GM18517 (cell line): ENCODE measurements around the gene ACOT4.
A peak's percentile ranks its signal among the peaks of the same experiment; 100 is the strongest.
"Not testable (repeated sequence)": the region's sequence is repeated elsewhere in the genome, so short reads cannot be mapped to it uniquely, and the experiment has no call there.

Experiments used
- ATAC-seq: cut with Tn5 transposase; IDR thresholded peaks from one replicate; pipeline ENCODE4 v1.9.1; 2021; ENCODE audit warnings: mild to moderate bottlenecking, moderate library complexity; ENCODE audit not compliant: unreplicated experiment

The ACOT4 gene

GRCh38 chr14:73576391-73576790 is 15.3 kb upstream of the ACOT4 start:
- ATAC-seq = no peak

- ATAC-seq = not testable (repeated sequence)
Observed at GRCh38 chr14:73577214-73577613, 14.5 kb upstream of the ACOT4 start.

GRCh38 chr14:73582102-73582979 is 9.3 kb upstream of the ACOT4 start:
- not testable (repeated sequence) for ATAC-seq

GRCh38 chr14:73588695-73589094 is 3.0 kb upstream of the ACOT4 start:
- ATAC-seq = no peak

GRCh38 chr14:73589116-73589515 is 2.6 kb upstream of the ACOT4 start:
- ATAC-seq = no peak

- not testable (repeated sequence) for ATAC-seq
Observed at GRCh38 chr14:73590673-73591004, 1.0 kb upstream of the ACOT4 start.

GRCh38 chr14:73594491-73594890 is 2.8 kb downstream of the ACOT4 start:
- no peak for ATAC-seq

GRCh38 chr14:73599499-73599898 is 7.8 kb downstream of the ACOT4 start:
- no peak for ATAC-seq

- ATAC-seq = no peak
Observed at GRCh38 chr14:73602994-73603393, 11.3 kb downstream of the ACOT4 start.

- no peak for ATAC-seq
Observed at GRCh38 chr14:73606271-73606670, 14.6 kb downstream of the ACOT4 start.

GRCh38 chr14:73607241-73607640 is 15.6 kb downstream of the ACOT4 start:
- no peak for ATAC-seq

GRCh38 chr14:73610687-73611086 is 19.0 kb downstream of the ACOT4 start:
- ATAC-seq = no peak

- ATAC-seq = peak; percentile 64
Observed at GRCh38 chr14:73612339-73613045, 20.8 kb downstream of the ACOT4 start, which contains the start of gene ACOT6. Gene ACOT6 (plus strand): TSS chr14:73612517. CDS start chr14:73612572, 55 bp downstream.

GRCh38 chr14:73613046-73613383 is 21.3 kb downstream of the ACOT4 start:
- ATAC-seq = no peak

- ATAC-seq = no peak
Observed at GRCh38 chr14:73613419-73613963, 21.8 kb downstream of the ACOT4 start.

GRCh38 chr14:73616831-73617230 is 25.2 kb downstream of the ACOT4 start:
- ATAC-seq = no peak

- ATAC-seq = no peak
Observed at GRCh38 chr14:73619524-73619923, 27.9 kb downstream of the ACOT4 start.

- ATAC-seq = no peak
Observed at GRCh38 chr14:73620268-73620667, 28.6 kb downstream of the ACOT4 start.

- ATAC-seq = no peak
Observed at GRCh38 chr14:73623504-73624054, 31.9 kb downstream of the ACOT4 start.

- ATAC-seq = no peak
Observed at GRCh38 chr14:73625706-73626105, 34.0 kb downstream of the ACOT4 start.

GRCh38 chr14:73627151-73627558 is 35.5 kb downstream of the ACOT4 start:
- no peak for ATAC-seq
